ENCODE measurements around the gene LETM1.

The LETM1 gene

DNA sequence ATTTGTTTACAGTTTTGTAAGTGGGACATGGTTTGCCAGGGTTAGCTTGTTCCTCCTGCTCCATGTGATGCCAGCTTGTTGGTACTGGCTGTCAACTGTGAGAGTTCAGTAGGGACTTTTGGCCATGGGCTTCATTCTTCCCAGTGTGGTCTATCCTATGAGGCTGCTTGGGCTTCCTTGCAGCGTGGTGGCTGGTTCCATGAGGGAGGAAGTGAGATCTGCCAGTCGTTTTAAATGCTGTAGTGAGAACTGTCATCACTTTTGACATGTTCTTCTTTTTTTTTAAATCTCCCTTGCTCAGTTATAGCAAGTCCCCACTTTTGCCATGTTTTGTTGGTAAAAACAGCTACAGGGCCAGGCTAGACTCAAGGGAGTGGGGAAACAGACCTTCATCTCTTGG, 31.1 kb upstream of the LETM1 start:
- peaks cover 24% of the 10 kb centered on the region for H3K4me1 Mint-ChIP-seq (ENCODE audit: low read depth)
- peaks cover 7% of the 10 kb centered on the region for H3K36me3 Mint-ChIP-seq (ENCODE audit: low read depth)
- H3K9me3 Mint-ChIP-seq: peaks cover 20% of the 10 kb centered on the region
- H3K4me3 Mint-ChIP-seq: no peak overlapping the region
- no peaks in the 10 kb centered on the region for H3K27me3 Mint-ChIP-seq
- peak overlapping the region; percentile 73 for H3K27ac Mint-ChIP-seq
- intact Hi-C loops (cut with micrococcal nuclease): no loop called here

DNA sequence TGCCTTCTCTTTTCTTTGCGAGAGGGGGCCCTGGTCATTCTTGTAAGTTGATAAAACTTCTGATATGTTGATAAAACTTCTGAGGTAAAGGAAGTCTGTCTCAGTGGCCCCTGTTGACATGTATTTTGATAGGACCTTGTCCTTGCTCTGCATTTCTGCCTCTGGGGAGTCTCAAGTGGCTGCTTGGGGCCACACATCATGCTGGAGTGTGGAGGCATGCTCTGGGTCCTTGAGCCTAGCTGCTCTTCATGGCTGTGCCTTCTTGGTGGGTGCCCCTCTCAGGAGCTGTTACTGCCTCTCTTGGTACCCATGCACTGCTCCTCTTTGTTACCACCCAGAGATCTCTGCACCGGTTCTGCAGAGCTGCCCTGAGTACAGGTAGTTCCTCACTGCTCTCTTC, 29.5 kb upstream of the LETM1 start:
- intact Hi-C loops (cut with micrococcal nuclease): no loop called here
- Mint-ChIP-seq H3K4me1 (ENCODE audit: low read depth) (peaks cover 35% of the 10 kb centered on the region), H3K27ac (no peak overlapping the region), H3K9me3 (peaks cover 20% of the 10 kb centered on the region), H3K4me3 (no peak overlapping the region), H3K27me3 (no peaks in the 10 kb centered on the region), H3K36me3 (ENCODE audit: low read depth) (peaks cover 7% of the 10 kb centered on the region)

DNA sequence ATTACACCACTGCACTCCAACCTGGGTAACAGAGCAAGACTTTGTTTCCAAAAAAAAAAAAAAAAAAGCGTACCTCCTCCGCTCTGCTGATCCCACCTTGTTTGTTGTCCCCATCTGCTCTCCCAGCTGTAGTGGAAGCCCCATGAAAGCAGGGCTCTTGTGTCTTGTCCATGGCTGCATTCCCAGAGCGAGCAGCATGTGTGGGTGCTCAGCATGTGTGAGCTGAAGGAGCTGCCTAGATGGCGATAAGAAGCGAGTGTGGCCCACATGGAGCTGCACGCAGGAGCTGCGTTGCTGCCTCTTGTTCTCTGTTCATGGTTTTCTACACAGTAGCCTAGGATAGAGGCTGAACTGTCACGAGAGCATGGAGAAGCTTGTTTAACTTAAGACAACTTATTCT, 27.6 kb upstream of the LETM1 start:
- Mint-ChIP-seq H3K27ac (no peak overlapping the region), H3K27me3 (no peaks in the 10 kb centered on the region), H3K9me3 (peaks cover 20% of the 10 kb centered on the region), H3K4me1 (ENCODE audit: low read depth) (peaks cover 39% of the 10 kb centered on the region), H3K4me3 (no peak overlapping the region), H3K36me3 (ENCODE audit: low read depth) (peaks cover 7% of the 10 kb centered on the region)
- intact Hi-C loops (cut with micrococcal nuclease): no loop called here

DNA sequence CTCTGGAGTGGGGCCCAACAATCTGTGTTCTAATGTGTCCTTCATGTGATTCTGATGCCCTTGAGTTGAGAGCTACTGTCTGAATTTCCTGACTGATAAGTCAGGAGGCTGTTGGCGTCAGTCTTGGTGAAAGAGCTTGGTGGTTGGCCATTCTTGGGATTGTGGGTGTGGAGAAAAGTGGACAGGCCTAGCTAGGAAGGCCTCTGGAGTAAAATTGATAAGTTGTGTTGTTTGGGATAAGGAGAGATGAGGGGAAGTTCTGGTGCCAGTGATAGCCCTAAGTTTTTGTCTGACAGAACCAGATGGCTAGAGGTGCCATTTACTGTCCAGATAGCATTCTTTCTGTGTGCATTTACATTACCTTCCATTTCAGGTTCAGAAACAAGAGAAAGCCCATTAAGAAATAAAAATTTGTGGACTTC, 26.9 kb upstream of the LETM1 start:
- Mint-ChIP-seq H3K36me3 (ENCODE audit: low read depth) (peaks cover 7% of the 10 kb centered on the region), H3K9me3 (peaks cover 20% of the 10 kb centered on the region), H3K27ac (no peak overlapping the region), H3K27me3 (no peaks in the 10 kb centered on the region), H3K4me3 (no peak overlapping the region), H3K4me1 (ENCODE audit: low read depth) (peaks cover 38% of the 10 kb centered on the region)
- intact Hi-C loops (cut with micrococcal nuclease): no loop called here

DNA sequence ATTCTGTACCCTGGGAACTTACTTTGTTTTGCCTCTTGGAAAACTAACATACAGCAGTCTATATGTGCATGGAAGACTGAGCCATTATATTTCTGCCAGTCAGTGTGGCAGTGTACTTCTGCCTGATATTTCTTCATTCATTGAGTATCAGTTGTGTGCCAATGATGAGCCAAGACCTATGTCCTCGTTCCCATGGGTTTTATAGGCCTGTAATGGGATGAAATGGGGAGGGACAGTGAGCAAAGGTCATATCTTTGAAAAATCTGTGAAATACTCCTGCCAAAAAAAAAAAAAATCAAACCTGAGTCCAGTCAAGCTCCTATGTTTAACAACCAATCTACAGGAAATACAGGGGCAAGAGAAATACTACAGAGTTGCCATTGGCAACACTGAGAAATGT, 24.4 kb upstream of the LETM1 start:
- Mint-ChIP-seq H3K4me3 (no peak overlapping the region), H3K4me1 (ENCODE audit: low read depth) (peaks cover 47% of the 10 kb centered on the region), H3K9me3 (peaks cover 2% of the 10 kb centered on the region), H3K27ac (no peak overlapping the region), H3K27me3 (no peaks in the 10 kb centered on the region), H3K36me3 (ENCODE audit: low read depth) (no peaks in the 10 kb centered on the region)
- intact Hi-C loops (cut with micrococcal nuclease): no loop called here

DNA sequence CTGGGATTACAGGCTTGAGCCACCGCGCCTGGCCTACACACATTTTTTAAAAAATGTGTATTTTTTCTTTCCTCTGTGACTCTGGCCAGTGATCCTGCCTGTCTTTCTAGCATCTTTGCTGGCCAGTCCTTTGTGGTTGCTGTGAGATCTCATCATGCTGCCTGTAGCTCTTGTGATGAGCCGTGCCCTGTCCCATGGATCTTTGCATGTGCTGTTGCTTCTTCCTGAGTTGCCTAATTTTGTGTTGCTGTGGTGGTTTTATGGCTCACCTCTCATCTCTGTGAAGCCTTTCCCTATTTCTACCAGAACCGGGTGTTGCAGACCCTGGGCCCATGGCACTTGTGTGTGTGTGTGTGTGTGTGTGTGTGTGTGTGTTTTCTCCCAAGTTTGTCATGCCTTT, 23.5 kb upstream of the LETM1 start:
- Mint-ChIP-seq H3K4me3 (no peak overlapping the region), H3K27ac (peak overlapping the region; percentile 16), H3K36me3 (ENCODE audit: low read depth) (no peaks in the 10 kb centered on the region), H3K4me1 (ENCODE audit: low read depth) (peaks cover 51% of the 10 kb centered on the region), H3K27me3 (no peaks in the 10 kb centered on the region), H3K9me3 (no peaks in the 10 kb centered on the region)
- intact Hi-C loops (cut with micrococcal nuclease): no loop called here

DNA sequence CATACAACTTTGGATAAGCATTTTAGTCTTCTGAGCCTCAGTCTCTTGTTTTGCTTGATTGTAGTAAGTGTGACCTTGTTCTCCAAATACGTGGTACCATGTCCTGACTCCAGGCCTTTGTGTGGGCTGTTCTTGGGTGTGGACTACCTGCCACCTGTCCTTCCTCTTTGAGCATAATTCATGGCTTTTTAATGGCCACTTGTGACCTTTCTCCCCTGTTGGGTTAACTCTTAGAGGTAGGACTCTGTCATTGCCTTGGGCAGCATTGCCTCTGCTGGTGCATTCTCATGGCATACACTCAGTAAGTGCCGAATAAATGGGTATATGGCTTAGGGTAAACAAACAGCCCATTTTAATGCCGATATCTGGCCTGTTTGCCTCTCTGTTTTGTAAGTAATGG, 18.2 kb upstream of the LETM1 start:
- intact Hi-C loops (cut with micrococcal nuclease): loop anchor here (5.0 kb wide), 1 partner anchor 368 kb away; the partner anchor contains the start of genes HAUS3 and POLN
- H3K36me3 Mint-ChIP-seq (ENCODE audit: low read depth): no peaks in the 10 kb centered on the region
- no peak overlapping the region for H3K4me3 Mint-ChIP-seq
- no peaks in the 10 kb centered on the region for H3K27me3 Mint-ChIP-seq
- peaks cover 48% of the 10 kb centered on the region for H3K4me1 Mint-ChIP-seq (ENCODE audit: low read depth)
- H3K9me3 Mint-ChIP-seq: no peaks in the 10 kb centered on the region
- no peak overlapping the region for H3K27ac Mint-ChIP-seq

DNA sequence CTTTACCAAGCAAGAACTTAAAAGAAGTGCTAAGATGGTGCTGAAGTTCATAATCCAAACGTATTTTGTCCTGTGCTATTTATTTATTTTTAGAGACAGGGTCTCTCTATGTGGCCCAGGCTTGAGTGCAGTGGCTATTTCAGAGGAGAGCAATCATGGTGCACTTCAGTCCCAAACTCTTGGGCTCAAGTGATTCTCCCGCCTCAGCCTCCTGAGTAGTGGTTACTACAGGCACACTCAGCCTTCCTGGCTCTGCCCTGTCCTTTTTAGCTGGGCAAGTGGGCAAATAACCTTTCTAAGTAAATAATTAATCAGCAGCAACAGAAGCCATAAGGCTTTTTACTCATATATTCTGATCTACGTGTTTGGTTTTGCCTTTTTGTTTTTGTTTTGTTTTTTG, 17.8 kb upstream of the LETM1 start:
- no peaks in the 10 kb centered on the region for H3K36me3 Mint-ChIP-seq (ENCODE audit: low read depth)

DNA sequence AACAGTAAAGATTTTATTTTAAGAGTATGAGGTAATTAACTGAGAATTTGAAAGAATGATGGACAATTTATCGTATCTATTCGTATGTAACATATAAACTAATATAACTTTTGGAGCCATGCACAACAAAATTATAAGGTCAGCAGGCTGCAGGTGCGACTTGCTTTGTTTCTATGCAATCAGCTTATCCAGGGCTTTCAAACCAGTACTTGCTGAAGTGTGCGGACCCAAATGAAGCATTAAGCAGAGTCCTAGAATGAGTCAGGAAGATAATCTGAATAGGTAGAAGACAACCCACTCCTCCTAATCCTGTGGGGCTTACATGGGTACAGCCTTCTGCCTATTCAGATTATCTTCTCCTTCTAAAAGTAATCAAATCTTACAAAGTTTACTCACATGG, 17.3 kb upstream of the LETM1 start:
- Mint-ChIP-seq H3K27ac (no peak overlapping the region), H3K27me3 (peaks cover 6% of the 10 kb centered on the region), H3K4me3 (no peak overlapping the region), H3K9me3 (no peaks in the 10 kb centered on the region), H3K36me3 (ENCODE audit: low read depth) (no peaks in the 10 kb centered on the region), H3K4me1 (ENCODE audit: low read depth) (peaks cover 42% of the 10 kb centered on the region)
- intact Hi-C loops (cut with micrococcal nuclease): loop anchor here (5.0 kb wide), 1 partner anchor 369 kb away; the partner anchor contains the start of genes HAUS3 and POLN

More for the DNA sequence above, 17.8 kb upstream of the LETM1 start:
- H3K27ac Mint-ChIP-seq: no peak overlapping the region
- H3K27me3 Mint-ChIP-seq: peaks cover 2% of the 10 kb centered on the region
- intact Hi-C loops (cut with micrococcal nuclease): loop anchor here (5.0 kb wide), 1 partner anchor 369 kb away; the partner anchor contains the start of genes HAUS3 and POLN
- H3K4me3 Mint-ChIP-seq: no peak overlapping the region
- no peaks in the 10 kb centered on the region for H3K9me3 Mint-ChIP-seq
- peaks cover 46% of the 10 kb centered on the region for H3K4me1 Mint-ChIP-seq (ENCODE audit: low read depth)

DNA sequence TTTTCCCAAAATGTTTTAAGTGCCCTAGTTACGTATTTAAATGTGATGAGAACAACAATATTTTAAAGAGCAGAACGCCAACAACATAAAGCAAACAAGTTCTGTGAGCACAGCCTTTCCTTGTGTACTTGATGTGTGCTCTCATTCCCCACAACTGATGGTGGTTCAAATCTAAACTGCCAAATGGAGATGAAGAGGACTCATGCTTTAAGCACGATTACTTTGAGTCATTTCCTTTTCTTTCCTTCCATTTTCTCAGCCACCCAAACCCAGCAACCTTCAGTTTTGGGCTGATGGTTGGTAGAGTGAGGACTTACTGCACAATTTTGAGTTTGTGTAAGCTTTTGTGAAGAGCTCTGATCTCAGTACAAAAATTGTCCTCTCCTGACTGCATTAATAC, 16.9 kb upstream of the LETM1 start:
- H3K27ac Mint-ChIP-seq: no peak overlapping the region
- no peak overlapping the region for H3K4me3 Mint-ChIP-seq
- peaks cover 42% of the 10 kb centered on the region for H3K4me1 Mint-ChIP-seq (ENCODE audit: low read depth)
- intact Hi-C loops (cut with micrococcal nuclease): loop anchor here (5.0 kb wide), 1 partner anchor 369 kb away; the partner anchor contains the start of genes HAUS3 and POLN
- no peaks in the 10 kb centered on the region for H3K36me3 Mint-ChIP-seq (ENCODE audit: low read depth)
- peaks cover 7% of the 10 kb centered on the region for H3K27me3 Mint-ChIP-seq
- H3K9me3 Mint-ChIP-seq: no peaks in the 10 kb centered on the region

DNA sequence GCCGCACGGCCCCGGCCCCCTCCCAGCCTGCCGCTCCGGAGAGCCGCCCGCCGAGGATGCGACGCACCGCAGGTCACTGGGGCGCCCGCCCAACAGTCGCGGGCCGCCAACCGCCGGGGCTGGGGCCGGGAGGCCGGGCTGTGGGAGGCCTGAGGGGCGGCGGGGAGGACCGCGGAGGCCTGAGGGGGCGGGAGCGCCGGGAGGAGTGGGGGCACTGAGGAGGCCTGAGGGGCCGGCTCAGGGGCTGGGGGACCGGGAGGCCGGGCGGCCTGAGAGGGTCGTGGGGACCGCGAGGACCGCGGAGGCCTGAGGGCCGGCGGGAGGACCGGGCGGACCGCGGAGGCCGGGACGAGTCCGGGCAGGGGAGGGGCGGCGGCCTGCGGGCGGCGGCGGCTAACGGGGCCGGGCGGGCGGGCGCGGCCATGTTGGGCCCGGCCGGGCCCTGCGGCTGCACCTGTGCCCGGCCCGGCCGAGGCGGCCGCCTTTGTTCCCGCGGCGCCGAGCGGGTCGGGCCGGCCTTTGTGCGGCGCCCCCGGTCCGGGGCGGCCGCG, 15.6 kb upstream of the LETM1 start:
- Mint-ChIP-seq H3K36me3 (ENCODE audit: low read depth) (no peaks in the 10 kb centered on the region), H3K9me3 (no peaks in the 10 kb centered on the region), H3K27me3 (peaks cover 15% of the 10 kb centered on the region), H3K4me1 (ENCODE audit: low read depth) (peaks cover 29% of the 10 kb centered on the region), H3K4me3 (peak overlapping the region; percentile 57), H3K27ac (no peak overlapping the region)
- intact Hi-C loops (cut with micrococcal nuclease): loop anchor here (2.0 to 5.0 kb wide), 3 partner anchors 15 to 371 kb away; partner anchors contain the start of genes HAUS3, LETM1 and POLN

DNA sequence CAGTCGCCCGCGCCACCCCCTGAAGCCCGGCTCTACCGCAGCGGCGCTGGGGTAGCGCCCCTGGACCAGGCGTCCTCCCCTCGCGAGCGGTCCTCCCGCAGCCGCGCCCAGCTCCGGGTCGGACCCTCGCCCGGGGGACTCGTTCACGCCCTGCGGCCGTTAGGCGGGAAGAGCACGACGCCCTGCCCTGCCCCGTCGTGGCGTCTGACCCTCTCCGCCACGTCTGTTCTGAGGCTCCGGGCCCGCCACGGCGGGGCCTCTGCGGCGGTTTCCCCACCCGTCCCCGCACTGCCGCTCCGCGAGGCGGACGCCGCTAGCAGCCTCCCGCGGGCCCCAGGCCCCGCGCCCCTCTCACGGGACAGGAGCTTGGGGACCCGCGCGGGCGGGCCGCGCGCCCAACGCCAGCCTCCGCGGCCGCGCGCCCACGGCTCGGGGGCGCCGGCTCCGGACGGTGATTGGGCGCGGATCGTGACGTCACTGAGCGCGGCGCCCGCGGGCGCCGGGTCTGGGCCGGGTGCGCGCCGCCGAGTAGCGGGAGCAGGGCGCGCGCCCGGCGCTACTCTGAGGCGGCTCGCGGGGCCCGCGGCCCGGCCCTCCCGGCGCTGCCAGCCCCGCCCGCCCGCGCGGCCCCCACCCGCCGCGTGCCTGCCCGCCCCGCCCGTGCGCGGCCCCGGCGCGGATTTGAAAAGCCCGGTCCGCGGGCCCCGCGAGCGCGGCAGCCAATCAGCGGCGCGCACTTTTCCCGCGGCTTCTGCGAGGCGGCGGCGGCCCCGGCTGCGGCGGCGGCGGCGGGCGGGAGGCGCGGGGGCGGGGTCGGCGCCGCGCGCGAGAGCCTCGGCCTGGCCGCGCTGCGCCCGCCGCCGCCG, 14.9 kb upstream of the LETM1 start, which contains the start of gene NSD2:
Gene NSD2 (plus strand): TSS at position 816 of the 866 bp plus-strand sequence. CDS start 29,262 bp downstream, outside the sequence.
- H3K27me3 Mint-ChIP-seq: peaks cover 21% of the 10 kb centered on the region
- no peaks in the 10 kb centered on the region for H3K36me3 Mint-ChIP-seq (ENCODE audit: low read depth)
- peaks cover 29% of the 10 kb centered on the region for H3K4me1 Mint-ChIP-seq (ENCODE audit: low read depth)
- peak within 1 kb of the TSS; percentile 88 for H3K27ac Mint-ChIP-seq
- intact Hi-C loops (cut with micrococcal nuclease): loop anchor here (2.0 to 5.0 kb wide), 3 partner anchors 14 to 371 kb away; partner anchors contain the start of genes HAUS3, LETM1 and POLN
- no peaks in the 10 kb centered on the region for H3K9me3 Mint-ChIP-seq
- peak within 1 kb of the TSS; percentile 78 for H3K4me3 Mint-ChIP-seq

DNA sequence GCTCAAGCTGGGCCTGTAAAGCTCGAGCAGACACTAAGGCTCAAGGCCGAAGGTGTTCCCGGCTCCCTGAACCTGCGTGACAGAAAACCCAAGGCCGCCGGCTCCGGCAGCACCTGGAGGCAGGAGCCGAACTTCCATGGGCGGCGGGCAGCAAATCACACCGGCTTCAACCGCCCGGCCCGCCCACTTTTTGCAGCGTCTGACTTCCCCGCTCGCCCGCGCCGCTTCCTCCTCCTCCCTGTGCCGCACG, 14.3 kb upstream of the LETM1 start:
- Mint-ChIP-seq H3K27me3 (peaks cover 21% of the 10 kb centered on the region), H3K27ac (peak overlapping the region; percentile 88), H3K4me3 (peak overlapping the region; percentile 78), H3K36me3 (ENCODE audit: low read depth) (no peaks in the 10 kb centered on the region), H3K4me1 (ENCODE audit: low read depth) (peaks cover 29% of the 10 kb centered on the region), H3K9me3 (no peaks in the 10 kb centered on the region)
- intact Hi-C loops (cut with micrococcal nuclease): loop anchor here (2.0 to 5.0 kb wide), 3 partner anchors 13 to 372 kb away; partner anchors contain the start of genes HAUS3, LETM1 and POLN

All from dendritic cell treated with granulocyte-macrophage colony-stimulating factor and Interleukin-4, amounts not matched to agents 40 ng/mL and 50 ng/mL, for 4 days (primary cell).